HG03520 (cell line): ENCODE measurements around the gene CATSPERD.

ENCODE experiments used
- ATAC-seq: cut with Tn5 transposase; IDR thresholded peaks from one replicate; pipeline ENCODE4 v1.9.1; 2021; ENCODE audit warnings: mild to moderate bottlenecking, moderate library complexity; ENCODE audit not compliant: unreplicated experiment

The CATSPERD gene

DNA sequence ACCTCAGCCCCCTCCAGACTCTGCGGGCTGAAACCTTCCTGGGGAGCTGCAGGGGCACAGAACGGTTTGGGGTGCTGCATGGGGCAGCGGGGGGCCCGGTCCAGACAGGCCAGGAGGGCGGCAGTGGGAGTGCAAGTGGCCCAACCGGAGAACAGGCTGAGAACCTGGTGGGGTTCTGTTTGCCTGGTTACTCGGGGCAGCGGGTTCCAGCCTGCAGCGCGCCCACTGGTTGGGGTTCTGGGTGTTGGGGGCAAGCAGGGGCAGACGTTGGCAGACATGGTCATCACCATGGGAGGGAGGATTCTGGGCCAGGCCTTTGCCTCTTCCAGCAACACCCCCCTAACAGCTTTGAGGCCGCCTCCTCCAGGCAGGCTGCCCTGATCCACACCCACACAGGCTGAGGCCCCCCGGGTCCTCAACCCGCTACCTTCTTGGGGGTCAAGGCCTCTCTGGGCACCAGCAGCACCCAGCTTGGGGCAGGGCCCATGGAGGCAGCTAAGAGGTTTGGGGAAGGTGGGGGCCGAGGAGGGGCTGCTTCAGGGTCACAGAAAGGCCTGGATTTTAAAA, 64.2 kb downstream of the CATSPERD start, which contains the start of gene PRR22:
Gene PRR22 (minus strand): TSS at position 166 of the 567 bp plus-strand sequence. CDS start 86 bp downstream, at position 80.
- no peak for ATAC-seq

DNA sequence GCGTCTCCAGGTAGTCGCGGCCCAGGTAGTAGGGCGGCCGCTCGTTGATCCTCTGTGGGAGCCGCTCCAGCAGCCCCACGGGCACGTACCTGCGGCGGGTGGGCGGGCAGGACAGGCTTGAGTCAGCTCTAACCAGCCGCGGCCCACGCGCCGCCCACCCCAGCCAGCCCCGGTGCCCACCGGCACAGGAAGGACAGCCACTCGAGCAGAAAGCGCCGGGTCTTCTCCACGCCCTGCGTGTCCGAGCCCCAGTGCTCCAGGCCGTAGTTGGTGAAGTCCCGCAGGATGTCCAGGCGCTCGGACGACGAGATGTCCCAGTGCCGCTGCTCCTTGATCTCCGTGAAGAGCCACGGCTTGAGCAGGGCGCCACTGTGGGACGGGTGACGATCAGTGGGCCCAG, 65.0 kb downstream of the CATSPERD start:
- no peak for ATAC-seq

DNA sequence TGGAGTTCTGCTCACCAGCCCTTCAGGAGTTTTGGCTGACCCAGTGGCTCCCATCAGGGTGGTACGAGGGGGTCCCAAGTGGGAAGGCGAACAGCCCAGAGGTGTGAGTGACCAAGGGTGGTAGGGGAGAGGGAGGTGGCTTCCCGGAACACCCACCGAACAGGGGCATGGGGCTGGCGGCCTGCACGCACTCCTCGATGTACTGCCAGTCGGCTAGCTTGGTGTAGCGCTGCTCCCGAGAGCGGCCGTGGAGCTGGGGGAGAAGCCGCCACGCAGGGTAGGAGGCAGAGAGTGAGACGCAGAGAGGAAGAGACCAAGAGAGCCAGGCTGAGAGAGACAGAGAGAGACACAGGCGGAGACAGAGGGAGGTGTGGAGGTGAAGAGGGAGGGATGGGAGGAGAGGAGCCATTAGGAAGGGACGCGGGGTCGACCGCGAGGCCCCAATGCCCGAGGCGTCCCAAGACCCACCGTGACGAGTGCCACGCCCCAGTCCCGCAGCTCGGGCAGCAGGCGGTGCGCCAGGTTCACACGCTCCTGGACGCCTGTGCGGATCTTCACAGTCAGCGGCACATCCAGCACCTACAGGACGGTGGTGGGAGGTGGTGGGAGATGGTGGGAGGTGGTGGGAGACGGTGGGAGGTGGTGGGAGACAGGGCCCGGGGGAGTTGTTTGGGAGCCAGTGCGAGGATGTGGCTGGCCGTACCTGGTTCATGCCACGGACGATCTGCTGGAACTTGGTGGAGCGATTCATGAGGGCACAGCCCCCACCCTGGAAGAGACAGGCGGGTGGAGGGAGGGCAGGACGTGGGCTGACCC, 66.4 kb downstream of the CATSPERD start:
- no peak for ATAC-seq

DNA sequence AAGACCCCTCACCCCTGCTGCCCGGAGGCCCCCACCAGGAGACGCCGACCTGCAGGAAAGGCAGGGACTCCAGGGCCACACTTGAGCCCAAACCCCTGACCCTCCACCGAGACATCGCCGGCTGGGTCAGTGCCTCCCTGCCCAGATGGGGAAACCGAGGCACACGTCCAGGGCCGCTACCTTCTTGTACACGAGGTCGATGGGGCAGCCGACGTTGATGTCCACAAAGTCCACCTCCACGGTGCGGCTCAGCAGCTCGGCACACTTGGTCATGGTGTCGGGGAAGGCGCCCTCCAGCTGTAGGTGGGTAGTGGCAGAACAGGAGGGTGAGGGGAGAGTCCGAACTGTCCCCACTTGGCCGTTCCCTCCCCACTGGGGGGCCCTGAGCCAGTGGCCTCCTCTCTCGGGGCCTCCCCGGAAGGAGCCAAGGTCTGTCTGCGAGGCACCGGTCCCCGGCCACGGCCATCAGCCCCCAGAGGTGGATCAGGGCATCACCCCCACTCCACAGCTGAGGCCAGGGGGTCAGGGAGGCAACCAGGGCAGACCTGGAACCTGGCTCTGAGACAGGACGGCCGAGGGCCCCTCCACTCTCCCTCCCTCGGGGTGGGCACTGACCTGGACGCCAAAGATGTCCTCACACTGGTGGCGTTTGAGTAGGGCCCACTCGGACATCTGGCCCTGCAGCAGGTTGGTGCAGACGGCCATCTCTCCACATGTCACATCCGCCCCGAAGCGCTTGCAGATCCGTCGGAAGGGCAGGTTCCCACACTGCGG, 67.2 kb downstream of the CATSPERD start:
- ATAC-seq: no peak

DNA sequence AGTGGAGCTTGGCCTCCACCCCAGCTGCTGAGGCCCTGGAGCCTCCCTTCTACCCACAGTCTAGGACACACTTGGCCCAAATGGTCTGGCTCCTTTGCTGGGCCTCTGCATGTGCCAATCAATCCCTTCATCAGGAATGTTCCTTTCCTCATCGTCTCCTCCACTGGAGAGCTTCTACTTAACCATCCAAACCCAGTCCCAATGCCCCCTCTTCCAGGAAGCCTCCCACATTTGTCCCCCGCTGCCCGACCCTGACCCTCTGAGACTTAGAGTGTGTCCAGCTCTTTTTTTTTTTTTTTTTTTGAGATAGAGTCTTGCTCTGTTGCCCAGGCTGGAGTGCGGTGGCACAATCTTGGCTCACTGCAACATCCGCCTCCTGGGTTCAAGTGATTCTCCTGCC, 68.0 kb downstream of the CATSPERD start:
- no peak for ATAC-seq

DNA sequence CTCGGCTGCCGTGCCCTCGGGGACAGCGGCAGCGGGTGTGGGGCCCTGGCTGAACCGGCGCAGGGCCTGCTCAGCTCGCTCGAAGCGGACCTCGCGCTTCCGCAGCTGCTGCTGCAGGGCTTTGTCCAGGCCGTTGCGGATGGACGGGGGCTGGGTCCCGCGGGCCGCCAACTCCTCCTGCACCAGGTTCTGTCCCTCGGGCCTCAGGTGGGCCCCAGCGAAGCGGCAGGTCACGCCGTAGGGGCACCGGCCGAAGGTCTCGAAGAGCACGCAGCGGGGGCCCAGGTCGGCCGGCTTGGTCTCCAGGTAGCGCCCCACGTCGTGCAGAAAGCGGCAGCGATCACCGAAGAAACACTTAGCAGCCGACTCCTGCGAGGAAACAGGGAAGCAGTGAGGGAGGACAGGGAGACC, 68.9 kb downstream of the CATSPERD start:
- no peak for ATAC-seq

DNA sequence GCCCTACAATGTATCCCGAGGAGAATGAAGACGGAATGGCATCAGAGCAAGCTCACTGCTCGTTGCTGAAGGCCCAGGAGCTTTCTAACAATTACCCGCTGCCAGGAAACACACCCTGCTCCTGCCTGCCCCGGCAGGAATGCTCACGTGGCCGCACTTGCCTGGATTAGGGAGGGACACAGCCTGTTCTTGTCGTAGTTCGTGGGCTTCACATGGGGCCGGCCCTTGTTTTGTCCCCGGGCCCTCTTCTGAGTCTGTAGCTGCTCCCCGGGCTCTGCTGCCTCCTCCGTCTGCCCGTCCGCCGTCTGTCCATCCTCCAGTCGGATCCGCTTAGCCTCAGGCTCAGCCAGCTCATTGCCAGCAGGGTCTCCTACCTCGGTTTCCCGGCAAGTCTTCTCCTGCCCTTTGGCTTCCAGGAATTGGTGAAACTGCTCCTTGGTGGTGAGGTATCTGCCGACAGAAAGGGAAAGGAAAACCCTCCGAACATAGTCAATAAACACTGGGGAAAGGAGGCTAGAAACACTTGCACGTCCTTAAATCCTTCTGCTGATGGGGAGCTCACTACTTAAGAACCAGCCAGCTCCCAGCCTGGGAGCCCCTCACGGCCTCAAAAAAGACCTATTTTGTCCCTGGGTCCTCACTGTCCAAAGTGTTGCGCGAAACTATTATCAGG, 69.6 kb downstream of the CATSPERD start:
- ATAC-seq: no peak

DNA sequence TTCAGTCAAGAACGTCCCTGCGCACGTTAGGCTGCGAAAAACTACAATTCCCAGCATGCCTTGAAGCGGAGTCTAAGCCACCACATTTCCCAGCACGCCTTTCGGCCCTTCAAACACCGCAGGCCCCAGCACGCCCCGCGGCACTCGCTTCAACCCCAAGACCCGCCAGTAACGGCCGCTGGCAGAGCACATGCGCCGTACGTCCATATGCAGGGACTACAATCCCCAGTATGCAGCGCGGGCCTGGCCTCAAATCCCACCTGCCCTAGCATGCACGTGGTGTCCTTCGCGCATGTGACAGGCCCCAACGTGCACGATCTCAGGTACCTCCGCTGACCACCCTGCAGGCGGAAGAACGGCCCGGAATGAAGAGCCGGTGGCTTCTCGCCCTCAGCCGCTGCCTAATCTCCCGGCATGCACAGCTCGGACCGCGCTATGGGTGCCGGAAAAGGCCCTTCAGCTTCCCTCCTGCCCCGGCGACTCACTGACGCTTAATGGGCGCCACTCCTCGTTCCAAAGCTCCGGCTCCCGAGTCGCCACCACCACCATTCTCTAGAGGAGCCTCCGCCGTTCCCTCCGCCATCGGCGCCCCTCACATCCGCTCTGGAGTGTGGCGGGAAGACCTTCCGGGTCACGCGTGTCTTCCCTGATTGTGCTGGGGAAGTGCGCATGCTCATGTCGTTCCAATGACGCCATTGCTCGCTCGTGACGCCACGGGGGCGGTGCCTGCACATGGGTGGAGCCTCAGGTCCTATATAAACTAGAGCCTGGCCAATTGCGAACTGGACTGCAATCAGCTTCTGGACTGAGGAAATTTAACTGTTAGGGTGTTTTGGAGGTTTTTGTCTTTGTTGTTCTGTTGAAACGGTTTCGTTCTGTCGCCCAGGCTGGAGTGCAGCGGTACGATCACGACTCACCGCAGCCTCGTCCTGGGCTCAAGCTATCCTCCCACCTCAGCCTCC, 70.4 kb downstream of the CATSPERD start, which contains the start of gene DUS3L:
Gene DUS3L (minus strand): TSS at position 605 of the 962 bp plus-strand sequence. CDS start 22 bp downstream, at position 583.
- ATAC-seq: peak; percentile 82

DNA sequence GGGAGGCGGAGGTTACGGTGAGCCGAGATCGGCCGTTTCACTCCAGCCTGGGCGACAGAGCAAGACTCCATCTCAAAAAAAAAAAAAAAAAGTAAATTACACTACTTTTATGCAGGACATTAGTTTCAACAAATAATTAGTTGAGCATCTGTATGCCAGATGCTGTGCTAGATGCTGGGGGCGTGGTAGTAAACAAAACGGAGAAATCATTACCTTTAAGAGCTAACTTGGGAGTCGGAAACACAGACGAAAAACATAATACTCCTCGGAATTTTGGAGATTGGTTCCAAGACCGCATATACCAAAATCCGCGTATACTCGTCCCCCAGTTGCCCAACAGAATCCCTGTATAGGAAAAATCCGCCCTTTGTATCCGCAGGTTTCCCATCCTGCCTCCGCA, 71.8 kb downstream of the CATSPERD start:
- no peak for ATAC-seq

DNA sequence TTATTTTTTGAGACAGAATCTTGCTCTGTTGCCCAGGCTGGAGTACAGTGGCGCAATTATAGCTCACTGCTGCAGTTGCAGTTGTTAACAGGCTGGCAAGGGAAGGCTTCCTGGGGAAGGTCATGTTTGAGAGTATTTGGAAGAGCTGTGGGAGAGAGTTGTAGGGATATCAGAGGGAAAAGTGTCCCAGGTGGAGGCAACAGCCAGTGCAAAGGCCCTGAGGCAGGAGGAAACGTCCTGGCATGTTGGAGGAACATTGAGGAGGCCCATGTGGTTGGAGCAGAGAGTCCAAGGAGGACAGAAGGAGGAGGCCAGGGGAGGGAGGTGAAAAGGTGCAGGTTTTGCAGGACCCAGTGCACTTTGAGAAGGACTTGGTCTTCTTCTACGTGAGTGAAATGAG, 72.8 kb downstream of the CATSPERD start:
- ATAC-seq: no peak

DNA sequence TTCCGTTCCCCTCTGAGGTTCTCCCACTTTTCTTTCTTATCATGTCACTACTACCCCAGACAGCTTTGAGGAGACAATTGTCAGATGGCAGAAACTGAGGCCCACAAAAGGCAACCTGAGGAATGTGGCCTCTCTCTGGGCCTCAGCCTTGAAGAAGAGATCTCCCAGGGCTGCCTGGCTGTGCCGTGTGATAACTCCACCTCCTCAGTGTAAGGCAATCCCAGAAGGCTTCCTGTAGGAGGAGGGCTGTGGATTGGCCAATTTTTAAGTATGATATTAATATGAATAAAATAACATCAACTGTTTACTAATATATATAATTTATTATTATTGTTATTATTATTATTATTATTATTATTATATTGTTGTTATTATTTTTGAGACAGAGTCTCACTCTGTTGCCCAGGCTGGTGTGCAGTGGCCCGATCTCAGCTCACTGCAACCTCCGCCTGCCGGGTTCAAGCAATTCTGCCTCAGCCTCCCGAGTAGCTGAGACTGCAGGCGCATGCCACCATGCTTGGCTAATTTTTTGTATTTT, 75.0 kb downstream of the CATSPERD start:
- no peak for ATAC-seq

DNA sequence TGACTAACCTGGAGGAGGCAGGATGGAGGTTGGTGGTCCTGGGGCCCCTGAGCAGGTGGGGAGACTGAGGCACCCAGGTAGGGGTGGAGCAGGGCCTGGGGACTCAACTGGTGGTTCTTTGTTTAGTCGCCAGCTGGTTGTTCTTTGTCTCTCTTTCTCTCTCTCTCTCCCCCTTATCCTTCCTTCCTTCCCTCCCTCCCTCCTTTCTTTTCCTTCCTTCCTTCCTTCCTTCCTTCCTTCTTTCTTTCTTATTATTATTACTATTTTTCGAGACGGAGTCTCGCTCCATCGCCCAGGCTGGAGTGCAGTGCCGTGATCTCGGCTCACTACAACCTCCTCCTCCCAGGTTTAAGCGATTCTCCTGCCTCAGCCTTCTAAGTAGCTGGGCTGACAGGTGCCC, 77.8 kb downstream of the CATSPERD start:
- ATAC-seq: no peak

DNA sequence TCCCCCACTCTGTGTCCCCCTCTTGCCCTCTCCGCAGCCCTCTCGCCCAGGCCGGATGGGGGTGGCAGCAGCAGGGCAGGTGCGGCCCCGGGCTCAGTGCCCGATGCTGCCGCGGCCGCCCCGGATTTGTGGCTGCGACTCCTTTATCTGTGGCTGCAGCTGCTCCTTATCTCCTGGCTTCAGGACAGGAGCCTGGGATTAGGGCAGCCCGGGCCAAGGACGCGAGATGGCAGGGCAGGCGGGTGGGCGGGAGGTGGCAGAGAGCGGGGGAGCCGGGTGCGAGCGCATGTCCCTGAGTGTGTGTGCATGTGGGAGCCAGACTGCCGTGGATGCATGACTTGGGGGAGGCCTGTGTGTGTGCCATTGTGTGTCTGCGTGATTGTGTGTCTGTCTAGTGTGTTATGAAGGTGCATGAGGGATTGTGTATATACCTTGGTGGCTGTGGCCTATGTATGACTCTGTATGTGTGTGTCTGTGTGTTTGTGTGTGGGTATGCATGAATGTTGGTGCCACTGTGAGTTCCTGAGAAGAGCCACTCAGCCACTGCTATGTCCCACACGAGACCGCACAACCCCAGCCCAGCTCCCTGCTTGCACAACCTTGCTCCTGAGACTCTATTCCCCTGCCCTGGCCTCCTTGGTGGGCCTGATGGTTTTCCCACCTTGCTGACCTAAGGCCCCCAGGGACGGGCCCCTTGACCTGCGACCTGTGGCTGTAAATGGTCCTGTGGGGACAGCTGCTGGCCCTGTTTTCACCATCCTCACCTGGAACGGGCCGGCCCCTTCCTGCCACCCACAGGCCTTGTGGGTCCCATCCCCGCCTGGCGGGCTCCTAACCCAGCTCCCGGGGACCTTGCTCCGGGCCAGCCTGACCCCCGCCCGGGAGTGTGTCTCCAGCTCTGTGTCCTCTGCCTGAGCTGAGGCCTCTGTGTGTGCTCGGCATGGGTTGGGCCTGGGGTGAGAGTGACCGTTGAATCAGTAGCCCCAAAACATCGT, 79.1 kb downstream of the CATSPERD start:
- no peak for ATAC-seq

DNA sequence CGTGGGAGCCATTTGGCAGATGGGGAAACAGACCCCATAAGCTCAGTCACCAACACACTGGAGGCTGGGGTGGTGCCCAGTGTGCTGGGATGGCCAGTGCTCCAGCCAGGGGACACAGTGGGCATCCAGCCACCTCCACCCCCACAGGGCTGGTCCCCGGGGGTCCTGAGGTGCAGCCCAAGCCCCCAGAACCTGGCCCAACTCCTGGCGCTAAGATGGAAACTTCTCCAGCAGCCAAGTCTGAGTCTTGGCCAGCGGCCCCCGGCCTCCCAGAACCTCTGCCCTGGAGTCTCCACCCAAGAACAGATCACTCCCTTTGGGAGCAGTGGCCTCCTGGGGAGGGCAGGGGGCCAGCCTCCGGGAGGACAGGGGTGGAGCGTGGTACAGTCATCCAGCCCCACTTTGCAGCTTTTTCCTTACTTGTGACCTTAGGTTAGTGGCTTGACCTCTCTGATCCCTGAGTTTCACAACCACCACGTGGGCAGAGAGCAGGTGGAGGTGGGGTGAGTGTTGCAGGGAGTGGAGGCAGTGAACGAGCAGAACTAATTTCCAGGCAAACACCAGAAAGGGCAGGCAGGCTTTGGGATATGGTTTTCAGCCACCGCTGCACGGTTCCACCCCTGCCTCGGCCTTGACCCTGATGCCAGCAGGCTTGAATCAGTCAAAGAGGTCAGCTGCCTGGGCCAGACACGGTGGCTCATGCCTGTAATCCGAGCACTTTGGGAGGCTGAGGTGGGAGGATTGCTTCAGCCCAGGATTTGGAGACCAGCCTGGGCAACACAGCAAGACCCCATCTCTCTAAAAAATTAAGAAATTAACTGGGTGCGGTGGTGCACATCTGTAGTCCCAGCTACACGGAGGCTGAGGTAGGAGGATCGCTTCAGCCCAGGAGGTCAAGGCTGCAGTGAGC, 80.2 kb downstream of the CATSPERD start:
- ATAC-seq: no peak

DNA sequence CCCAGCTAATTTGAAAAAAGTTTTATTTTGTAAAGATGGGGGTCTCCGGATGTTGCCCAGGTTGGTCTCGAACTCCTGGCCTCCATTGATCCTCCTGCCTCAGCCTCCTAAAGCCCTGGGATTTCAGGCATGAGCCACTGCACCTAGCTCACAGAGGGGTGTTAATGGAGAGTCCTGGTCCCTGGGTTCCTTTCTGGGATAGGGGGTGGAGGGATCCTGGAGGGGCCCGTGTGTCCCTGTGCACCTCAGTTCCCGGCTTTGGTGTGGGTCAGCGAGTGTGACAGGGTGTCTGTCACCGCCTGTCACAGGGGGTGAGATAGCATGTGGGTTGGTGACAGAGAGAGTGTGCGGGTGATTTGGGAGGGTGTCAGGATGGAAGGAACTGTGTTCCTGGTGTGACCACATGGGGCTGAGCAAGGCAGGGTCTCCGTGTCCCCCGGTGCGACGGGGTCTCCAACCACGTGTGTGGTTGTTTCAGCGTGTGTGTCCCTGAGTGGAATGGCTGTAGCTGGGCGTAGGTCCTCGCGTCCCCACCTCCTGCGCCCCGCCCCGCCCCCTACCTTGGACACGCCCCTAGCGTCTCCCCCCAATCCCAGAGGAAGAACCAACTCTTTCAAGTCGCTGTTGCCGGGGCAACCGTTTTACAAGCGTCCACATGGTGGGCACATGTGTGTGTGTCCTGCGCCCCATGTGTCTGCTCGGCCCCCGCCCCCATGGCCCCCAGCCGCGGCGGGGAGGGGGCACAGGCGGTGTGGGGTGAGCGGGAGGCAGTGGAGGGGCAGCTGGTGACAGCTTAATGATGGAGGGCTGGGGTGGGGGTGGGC, 81.6 kb downstream of the CATSPERD start:
- no peak for ATAC-seq

DNA sequence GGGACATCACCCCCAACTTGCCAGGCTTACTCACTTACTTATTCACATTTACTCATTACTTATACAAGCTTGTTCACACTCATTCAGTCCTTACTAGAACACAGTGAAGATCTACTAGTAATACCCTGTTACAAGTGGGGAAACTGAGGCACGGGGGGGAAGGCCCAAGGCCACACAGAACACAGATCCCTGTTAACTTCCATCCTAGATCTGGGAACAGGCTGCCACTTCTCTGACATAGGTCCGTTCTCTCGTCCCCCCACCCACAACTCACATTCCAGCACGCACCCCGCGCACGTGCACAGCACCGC, 83.0 kb downstream of the CATSPERD start:
- ATAC-seq: no peak
